ENCODE measurements around the gene TP53I3. TPM values are rescaled to one million over a fixed set of nuclear protein-coding genes. Genes with fewer than 3 reads are reported as not detected.
"Not testable (repeated sequence)": the region's sequence is repeated elsewhere in the genome, so short reads cannot be mapped to it uniquely, and the experiment has no call there.

TP53I3 gene
- total and polyA plus RNA-seq, 2 donors (not counting 1 experiment from before 2014, with no cell fraction given): 31.0 to 75.5 TPM

GRCh38 chr2:24110660-24111303 is 26.1 kb upstream of the TP53I3 start:
- no peaks in the 10 kb centered on the region for H3K27me3 ChIP-seq (ENCODE audit: control insufficient read depth, insufficient read depth, low read length)
- no peak overlapping the region for H3K4me3 ChIP-seq (replicated peaks in 1 of 4; ENCODE audit: control extremely low read depth in 1 of 4, insufficient read depth in 1 of 4, low read depth in 3 of 4, low read length in 4 of 4)
- H3K79me2 ChIP-seq (ENCODE audit: control insufficient read depth, insufficient read depth, low read length): no peaks in the 10 kb centered on the region
- H3K27ac ChIP-seq (ENCODE audit: insufficient read depth, low read length): no peak overlapping the region
- H3K9ac ChIP-seq (ENCODE audit: insufficient read depth, low read length): no peak overlapping the region
- H3K4me2 ChIP-seq (ENCODE audit: extremely low read depth, insufficient read depth, low read length): no peak overlapping the region
- no peak for DNase-seq (ENCODE audit: low read depth in 2 of 2)
- no peaks in the 10 kb centered on the region for H3K4me1 ChIP-seq (ENCODE audit: control insufficient read depth, extremely low read depth, insufficient read depth, low read length)
- H2AFZ ChIP-seq (ENCODE audit: low read length): no peak overlapping the region
- H4K20me1 ChIP-seq (ENCODE audit: control insufficient read depth, extremely low read depth, insufficient read depth, low read length): no peaks in the 10 kb centered on the region
- H3K9me3 ChIP-seq (ENCODE audit: control insufficient read depth, insufficient read depth, low read depth, low read length): no peaks in the 10 kb centered on the region
- TF ChIP-seq CTCF (conservative IDR thresholded peaks at IDR 0.05 in 1 of 2, IDR thresholded peaks at IDR 0.05 in 1 of 2; ENCODE audit: low read depth in 1 of 2, low read length in 2 of 2) (no peak), EZH2 (IDR thresholded peaks at IDR 0.05; ENCODE audit: low read length, missing control alignments) (no peak)
- no peaks in the 10 kb centered on the region for H3K36me3 ChIP-seq (ENCODE audit: control insufficient read depth, insufficient read depth, low read length)

GRCh38 chr2:24109431-24109830 is 24.8 kb upstream of the TP53I3 start:
- DNase-seq (ENCODE audit: low read depth in 2 of 2); H3K36me3 ChIP-seq (ENCODE audit: control insufficient read depth, insufficient read depth, low read length): not testable (repeated sequence)

DNA sequence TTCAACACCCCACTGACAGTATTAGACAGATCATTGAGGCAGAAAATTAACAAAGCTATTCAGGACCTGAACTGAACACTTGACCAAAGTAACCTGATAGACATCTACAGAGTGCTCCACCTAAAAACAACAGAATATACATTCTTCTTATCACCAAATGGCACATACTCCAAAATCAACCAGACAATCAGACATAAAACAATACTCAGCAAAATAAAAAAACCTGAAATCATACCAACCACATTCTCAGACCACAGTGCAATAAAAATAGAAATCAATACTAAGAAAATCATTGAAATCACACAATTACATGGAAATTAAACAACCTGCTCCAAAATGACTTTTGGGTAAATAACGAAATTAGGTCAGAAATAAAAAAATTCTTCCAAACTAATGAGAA is 22.7 kb upstream of the TP53I3 start:
- H3K4me3 ChIP-seq (replicated peaks in 1 of 4; ENCODE audit: control extremely low read depth in 1 of 4, insufficient read depth in 1 of 4, low read depth in 3 of 4, low read length in 4 of 4): no peak overlapping the region
- H3K9me3 ChIP-seq (ENCODE audit: control insufficient read depth, insufficient read depth, low read depth, low read length): no peaks in the 10 kb centered on the region
- DNase-seq (ENCODE audit: low read depth in 2 of 2): no peak
- no peak overlapping the region for H3K9ac ChIP-seq (ENCODE audit: insufficient read depth, low read length)
- no peak overlapping the region for H3K27ac ChIP-seq (ENCODE audit: insufficient read depth, low read length)
- no peak overlapping the region for H3K4me2 ChIP-seq (ENCODE audit: extremely low read depth, insufficient read depth, low read length)
- H4K20me1 ChIP-seq (ENCODE audit: control insufficient read depth, extremely low read depth, insufficient read depth, low read length): no peaks in the 10 kb centered on the region
- H3K79me2 ChIP-seq (ENCODE audit: control insufficient read depth, insufficient read depth, low read length): no peaks in the 10 kb centered on the region
- H3K27me3 ChIP-seq (ENCODE audit: control insufficient read depth, insufficient read depth, low read length): no peaks in the 10 kb centered on the region
- H3K4me1 ChIP-seq (ENCODE audit: control insufficient read depth, extremely low read depth, insufficient read depth, low read length): no peaks in the 10 kb centered on the region
- H3K36me3 ChIP-seq (ENCODE audit: control insufficient read depth, insufficient read depth, low read length): no peaks in the 10 kb centered on the region
- no peak overlapping the region for H2AFZ ChIP-seq (ENCODE audit: low read length)
- TF ChIP-seq CTCF (conservative IDR thresholded peaks at IDR 0.05 in 1 of 2, IDR thresholded peaks at IDR 0.05 in 1 of 2; ENCODE audit: low read depth in 1 of 2, low read length in 2 of 2) (no peak), EZH2 (IDR thresholded peaks at IDR 0.05; ENCODE audit: low read length, missing control alignments) (no peak)

More at GRCh38 chr2:24109431-24109830, 24.8 kb upstream of the TP53I3 start:
- H3K27me3 ChIP-seq (ENCODE audit: control insufficient read depth, insufficient read depth, low read length); H4K20me1 ChIP-seq (ENCODE audit: control insufficient read depth, extremely low read depth, insufficient read depth, low read length); H3K9ac ChIP-seq (ENCODE audit: insufficient read depth, low read length); H2AFZ ChIP-seq (ENCODE audit: low read length); H3K4me2 ChIP-seq (ENCODE audit: extremely low read depth, insufficient read depth, low read length); H3K79me2 ChIP-seq (ENCODE audit: control insufficient read depth, insufficient read depth, low read length); H3K9me3 ChIP-seq (ENCODE audit: control insufficient read depth, insufficient read depth, low read depth, low read length); H3K27ac ChIP-seq (ENCODE audit: insufficient read depth, low read length); H3K4me3 ChIP-seq (replicated peaks in 1 of 4; ENCODE audit: control extremely low read depth in 1 of 4, insufficient read depth in 1 of 4, low read depth in 3 of 4, low read length in 4 of 4); H3K4me1 ChIP-seq (ENCODE audit: control insufficient read depth, extremely low read depth, insufficient read depth, low read length): not testable (repeated sequence)

Measured in fibroblast of lung (primary cell).